Measurements from ENCODE around the gene ZNF688. TPM values are rescaled to one million over a fixed set of nuclear protein-coding genes. Genes with fewer than 3 reads are reported as not detected.
"Not testable (repeated sequence)": the region's sequence is repeated elsewhere in the genome, so short reads cannot be mapped to it uniquely, and the experiment has no call there.

Gene ZNF688
- 7.6 and 10.5 TPM in 2 replicates for total RNA-seq (2014; rRNA removed; shearing (Covaris generic))

DNA sequence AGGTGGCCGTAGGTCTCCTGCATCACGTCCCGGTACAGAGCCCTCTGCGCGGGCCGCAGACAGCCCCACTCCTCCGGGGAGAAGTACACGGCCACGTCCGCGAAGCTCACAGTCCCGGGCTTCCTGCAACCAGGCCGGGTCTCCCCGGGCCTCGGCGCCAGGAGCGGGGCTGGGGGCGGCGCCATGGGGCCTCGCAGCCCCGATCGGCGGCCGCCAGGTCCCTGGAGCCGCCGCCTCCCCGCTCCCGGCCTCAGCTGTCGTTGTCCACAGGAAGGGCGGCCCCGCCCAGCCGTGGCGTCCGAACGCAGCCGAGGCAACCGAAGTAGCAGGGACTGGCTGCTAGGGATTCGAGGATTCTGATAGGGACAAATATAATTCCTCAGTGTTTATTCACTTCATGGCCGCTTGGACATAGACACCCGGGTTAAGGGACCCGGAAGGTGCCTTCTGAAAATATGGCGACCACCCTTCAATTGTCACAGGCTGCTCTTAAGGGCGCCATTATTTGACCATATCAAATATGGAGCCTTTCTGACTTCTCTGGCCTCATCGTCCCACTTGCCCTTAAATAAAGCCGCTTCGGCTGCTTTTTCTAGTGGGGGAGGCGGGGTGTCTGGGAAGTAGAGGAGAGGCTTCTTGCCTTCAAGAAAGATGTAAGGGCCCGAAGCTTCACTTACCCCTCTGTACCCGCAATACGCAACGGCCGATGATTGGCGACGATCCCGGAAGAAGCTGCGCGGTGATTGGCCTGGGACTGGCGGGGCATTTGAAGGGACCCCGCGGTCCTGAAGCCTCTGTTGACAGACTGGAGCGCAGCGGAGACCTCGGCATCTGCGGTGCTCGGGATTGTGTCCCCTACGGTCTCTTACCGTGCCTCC lies at the start of gene ZNF688:
Gene ZNF688 (minus strand): TSS at position 270 of the 878 bp plus-strand sequence. CDS start 85 bp downstream, at position 185.
- peak; percentile 97 for DNase-seq (ENCODE audit: low read depth)

DNA sequence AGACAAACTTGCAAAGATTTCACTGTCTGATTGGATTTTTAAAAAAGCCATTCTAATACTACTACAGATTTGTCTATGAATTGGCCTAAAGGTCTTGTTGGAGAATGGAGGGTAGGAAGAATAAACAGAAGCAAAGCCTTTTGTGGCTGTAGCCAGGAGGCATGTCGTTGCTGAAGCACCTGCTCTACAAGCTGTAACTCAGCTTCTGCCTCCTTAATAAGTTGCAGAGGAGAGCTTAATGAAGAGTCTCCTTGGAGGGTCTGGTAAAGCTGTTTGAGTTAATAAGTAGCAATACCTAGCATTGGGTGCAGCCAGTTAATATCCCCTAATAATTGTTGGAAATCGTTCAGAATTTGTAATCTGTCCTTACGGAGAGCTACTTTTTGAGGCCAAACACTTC lies 48.7 kb upstream of the ZNF688 start:
- DNase-seq (ENCODE audit: low read depth), result no peak

DNA sequence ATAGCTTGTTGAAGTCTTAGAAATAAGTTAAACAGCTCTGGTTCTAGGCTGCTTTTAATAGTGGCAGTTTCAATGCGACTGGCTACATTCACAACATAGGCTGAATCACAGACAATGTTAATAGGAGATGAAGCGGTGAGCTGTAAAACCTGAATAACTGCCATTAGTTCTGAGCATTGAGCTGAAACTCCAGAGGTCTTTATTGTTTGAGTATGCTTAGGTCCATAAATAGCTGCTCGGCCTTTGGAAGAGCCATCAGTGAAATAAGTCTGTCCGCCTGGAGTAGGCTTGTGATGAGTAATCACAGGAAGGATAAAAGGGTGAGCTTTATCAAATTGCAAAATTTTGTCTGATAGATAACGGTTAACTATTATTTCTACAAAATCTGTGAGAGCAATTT lies 48.1 kb upstream of the ZNF688 start:
- no peak for DNase-seq (ENCODE audit: low read depth)

DNA sequence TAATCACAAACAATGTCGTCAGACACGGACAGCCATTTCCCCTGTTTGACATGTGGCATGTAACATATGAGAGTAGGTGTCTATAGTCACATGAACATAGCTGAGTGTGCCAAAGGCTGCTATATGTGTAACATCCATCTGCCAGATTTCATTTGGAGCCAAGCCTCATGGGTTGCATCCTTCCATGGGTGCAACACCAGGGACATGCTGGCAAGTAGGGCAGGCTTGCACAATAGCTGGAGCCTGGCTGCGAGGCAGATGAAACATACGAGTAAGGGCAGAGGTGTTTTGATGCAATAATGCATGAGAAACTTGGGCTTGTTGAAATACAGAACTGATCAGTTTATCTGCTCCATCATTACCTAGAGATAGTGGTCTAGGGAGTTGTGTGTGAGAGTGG lies 47.7 kb upstream of the ZNF688 start:
- no peak for DNase-seq (ENCODE audit: low read depth)

DNA sequence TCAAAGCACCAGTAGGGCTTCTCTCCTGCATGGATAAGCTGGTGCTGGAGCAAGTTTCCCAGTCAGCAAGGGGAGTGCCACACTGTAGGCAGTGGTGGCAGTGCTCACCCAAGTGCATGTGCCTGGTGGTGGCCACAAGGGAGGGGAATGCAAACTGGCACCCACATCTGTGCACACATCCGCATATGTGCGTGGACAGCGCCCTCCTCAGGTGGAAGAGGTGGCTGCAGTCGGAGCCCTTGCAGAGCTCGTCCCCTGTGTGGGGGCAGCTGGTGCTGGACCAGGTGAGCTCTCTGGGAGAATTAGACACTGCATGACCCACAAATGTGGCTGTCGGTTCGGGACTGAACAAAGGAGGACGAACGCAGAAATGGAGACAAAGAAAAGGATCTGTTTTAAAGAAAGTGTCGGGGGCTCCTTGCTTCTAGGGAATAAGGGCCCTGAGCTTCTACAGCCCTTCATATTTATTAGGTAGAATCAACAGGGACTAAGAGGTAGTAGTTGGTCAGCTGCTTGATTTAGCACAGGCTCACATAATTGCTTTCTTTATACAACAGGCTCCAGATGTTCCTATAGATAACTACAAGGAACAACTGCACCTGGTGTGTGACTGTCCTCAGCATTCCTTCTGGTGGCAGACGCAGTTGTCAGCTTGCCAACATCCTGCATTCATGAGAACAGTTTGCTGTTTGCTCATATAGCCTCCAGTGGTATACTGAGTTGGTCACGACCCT lies 44.0 kb upstream of the ZNF688 start:
- peak; percentile 36 for DNase-seq (ENCODE audit: low read depth)

DNA sequence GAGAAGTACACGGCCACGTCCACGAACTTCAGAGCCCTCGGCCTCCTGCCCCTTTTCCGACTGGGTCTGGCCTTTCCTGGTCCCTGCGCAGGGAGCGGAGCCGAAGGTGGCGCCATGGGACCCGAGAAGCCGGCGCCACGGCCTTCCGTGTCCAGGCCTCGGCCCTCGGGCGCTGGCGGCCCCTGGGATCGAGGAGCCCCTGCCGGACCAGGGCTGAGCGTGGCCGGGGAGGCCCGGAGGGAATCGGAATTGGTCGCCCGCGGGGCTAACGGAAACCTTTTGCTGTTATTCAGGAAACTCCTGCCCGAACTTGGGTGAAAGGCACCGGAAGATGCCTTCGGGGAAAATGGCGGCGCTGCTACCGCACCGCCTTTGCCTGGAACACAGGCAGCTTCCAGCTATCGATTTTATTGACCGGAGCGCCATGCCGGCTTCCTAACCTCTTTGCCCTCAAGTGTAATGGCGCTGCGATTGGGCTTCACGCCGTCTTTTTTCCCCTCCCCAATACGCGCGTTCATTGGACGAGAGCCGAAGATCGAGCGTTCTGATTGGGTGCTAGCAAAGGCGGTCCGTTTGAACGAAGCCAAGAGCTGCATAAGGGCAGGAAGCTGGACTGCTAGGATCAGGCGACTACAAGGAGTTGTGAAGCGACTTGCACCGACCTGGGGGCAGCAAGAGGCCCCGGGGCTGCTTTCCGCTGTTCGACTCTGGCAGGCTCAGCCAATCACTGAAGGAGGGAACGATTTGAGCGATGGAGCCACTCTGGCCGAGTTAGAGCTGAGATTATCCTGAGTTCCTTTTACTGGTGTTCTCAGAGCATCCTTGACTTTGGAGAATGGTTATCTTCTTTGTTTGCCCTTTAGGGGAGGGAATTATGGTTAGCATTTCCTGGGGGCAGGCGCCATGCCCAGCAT lies 38.7 kb upstream of the ZNF688 start, which contains the start of gene ZNF689:
Gene ZNF689 (minus strand): TSS at position 464 of the 914 bp plus-strand sequence. CDS start 348 bp downstream, at position 116.
- peak; percentile 91 for DNase-seq (ENCODE audit: low read depth)

DNA sequence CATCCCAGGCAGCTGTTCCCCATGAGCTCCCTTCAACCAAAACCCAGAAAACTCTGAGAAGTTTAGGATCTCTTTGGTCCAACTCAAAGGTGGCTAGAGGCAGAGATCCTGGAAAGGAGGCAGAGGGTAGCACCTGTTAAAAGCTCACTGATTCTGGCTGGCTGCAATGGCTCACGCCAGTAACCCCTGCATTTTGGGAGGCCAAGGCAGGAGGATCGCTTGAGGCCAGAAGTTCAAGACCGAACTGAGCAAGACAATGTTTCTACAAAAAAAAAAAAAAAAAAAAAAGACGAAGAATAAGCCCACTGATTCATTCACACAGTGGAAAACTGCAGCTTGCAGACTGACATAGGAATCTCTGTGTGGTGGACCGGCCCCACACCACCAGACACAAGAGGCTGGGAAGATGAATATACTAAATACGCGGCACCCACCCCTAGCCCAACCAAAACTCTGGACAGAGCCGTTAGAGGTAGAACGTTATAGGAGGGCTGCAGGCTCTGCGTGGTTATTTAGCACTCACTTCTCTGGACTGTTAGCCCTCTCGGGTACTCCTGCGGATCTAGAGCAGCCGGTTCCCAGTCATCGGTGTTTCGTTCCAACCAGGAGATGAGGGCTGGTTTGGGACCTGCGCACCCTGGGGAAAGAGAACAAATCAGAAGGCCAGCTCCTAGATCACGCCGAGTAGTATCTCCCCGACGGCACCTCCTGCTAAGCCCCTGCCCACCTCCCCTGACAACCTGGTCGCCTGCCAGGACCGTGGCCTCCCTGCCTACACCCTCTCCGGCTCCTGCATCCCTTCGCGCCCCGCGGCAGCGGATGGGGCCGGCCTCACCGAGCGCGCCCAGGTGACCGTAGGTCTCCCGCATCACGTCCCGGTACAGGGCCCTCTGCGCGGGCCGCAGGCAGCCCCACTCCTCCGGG lies 37.8 kb upstream of the ZNF688 start:
- DNase-seq (ENCODE audit: low read depth), result peak; percentile 38

DNA sequence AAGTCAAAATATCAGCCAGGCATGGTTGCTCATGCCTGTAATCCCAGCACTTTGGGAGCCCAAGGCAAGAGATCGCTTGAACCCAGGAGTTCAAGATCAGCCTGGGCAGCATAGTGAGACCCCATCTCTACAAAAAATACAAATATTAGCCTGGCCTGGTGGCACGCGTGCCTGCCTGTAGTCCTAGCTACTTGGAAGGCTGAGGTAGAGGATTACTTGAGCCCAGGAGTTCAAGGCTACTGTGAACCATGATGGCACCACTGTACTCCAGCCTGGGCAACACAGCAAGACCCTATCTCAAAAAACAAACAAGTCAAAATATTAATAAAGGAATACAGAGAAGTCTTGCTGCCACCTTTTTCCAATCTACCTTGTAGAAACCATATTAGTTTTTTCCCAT lies 34.5 kb upstream of the ZNF688 start:
- no peak for DNase-seq (ENCODE audit: low read depth)

DNA sequence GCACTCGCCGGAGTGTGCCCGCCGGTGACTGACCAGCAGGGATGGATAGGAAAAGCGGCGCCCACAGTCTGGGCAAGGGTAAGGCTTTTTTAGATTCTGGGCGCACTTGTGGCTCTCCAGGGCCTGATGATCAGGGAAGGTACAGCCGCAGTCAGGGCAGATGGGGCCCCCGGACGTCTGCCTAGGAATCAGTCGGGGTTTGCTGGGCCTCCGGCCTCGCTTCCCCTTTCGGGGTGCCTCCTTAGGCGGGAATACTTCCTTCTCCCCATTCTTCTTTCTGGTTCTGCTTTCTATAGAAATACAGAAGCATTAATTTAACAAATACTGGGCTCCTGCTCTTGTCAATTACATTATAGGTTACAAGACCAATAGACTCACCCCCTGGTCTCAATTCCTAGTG lies 33.6 kb upstream of the ZNF688 start:
- DNase-seq (ENCODE audit: low read depth), result no peak

DNA sequence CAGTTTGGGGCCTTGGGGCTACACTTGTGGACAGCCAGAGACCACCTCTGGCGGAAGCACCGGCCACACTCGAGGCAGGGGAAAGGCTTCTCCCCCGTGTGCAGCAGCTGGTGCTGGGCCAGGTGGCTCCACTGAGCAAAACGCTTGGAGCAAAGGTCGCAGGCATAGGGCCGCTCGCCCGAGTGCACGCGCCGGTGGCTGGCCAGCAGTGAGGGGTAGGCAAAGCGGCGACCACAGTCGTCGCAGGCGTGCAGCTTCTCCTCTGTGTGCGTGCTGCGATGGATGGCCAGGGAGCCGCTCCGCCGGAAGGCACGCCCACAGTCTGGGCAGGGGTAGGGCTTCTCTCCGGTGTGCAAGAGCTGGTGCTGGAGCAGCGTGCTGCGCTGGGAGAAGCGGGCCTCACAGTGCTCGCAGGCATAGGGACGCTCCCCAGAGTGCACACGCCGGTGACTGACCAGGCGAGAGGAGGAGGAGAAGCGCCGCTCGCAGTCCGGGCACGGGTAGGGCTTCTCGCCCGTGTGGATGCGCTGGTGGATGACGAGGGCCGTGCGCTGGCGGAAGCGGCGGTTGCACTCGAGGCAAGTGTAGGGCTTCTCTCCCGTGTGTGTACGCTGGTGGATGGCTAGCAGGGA lies 32.9 kb upstream of the ZNF688 start:
- no peak for DNase-seq (ENCODE audit: low read depth)

DNA sequence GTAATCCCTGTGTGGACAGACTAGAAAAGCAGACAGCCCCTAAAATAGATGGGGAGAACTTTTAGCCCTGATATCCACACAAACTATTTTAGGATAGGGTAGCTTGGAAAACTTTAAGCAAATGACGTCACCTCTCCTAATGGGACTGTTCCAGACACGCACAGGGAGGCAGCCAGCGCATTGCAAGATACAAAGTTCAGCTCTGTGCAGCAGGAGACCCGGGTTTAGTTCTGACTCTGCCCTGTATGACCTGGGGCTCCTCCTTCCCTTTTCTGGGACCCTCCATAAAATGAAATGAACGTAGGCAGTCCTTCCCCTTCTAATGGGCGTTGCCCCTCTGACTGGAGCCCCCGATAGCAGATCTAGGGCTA lies 32.4 kb upstream of the ZNF688 start:
- no peak for DNase-seq (ENCODE audit: low read depth)

DNA sequence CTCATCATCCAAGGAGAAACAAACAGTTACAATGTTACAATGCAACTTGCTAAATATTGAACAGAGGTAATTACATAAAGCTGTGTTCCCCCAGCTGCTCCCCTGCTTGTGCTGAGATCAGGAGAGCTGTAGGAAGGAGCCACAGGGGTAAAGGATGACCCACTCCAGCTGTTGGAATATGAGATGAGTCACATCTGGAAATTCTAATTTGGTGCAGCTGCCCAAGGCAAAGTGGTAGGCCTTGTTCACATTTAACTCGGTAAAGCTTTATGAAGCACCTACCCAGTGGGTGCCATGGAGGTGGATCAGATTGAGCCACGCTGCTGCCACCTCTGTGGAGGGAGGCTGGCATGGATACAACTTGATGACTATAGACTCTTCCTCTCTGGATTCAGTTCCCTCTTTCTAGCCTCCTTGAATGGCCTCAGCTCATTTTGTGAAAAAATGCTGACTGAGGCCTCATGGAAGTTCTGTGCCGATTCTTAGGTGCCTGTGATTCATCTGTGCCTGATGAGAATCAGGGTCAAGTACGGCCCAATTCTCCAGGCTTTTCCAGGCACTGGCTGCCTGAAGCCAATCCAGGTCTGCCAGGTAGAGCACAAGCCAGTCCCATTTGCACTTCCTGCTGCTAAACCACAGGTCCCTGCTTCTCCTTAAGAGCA lies 31.2 kb upstream of the ZNF688 start:
- DNase-seq (ENCODE audit: low read depth), result peak; percentile 8

DNA sequence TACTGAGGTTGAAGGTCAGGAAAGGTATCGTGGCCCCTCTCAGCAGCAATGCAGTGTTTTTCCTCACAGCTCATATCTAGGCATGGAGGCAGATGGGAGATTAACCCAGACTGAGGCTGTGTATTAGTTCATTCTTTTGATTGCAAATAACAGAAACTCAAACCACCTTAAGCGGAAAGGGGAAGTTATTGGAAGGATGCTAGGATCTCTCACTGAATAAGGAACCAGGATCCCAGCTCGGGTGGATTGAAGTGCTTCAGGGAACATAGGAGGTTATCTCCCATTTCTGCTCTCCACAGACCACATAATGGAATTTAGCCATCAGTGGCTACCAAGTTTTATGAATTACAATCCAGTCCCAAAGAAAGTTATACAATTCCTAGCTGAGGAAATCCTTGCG lies 30.5 kb upstream of the ZNF688 start:
- DNase-seq (ENCODE audit: low read depth), result no peak

DNA sequence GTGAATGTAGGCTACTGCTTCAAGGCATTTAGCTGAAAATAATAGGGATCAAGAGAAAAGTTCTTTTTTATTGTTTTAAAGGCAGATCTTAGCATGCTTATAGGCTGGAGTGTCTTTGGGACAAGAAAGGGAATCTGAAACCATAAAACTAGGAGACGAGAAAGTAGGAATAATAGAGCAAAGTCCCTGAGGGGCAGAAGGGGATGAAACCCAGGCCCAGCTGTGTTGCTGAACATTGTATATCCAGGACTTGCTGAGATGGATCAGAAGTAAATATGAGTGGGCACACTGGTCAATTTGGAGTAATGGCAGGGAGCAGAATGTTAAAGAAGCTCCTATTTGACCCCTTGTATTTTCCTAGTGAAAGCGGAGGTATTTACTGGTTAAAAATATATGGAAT lies 29.4 kb upstream of the ZNF688 start:
- DNase-seq (ENCODE audit: low read depth), result no peak

DNA sequence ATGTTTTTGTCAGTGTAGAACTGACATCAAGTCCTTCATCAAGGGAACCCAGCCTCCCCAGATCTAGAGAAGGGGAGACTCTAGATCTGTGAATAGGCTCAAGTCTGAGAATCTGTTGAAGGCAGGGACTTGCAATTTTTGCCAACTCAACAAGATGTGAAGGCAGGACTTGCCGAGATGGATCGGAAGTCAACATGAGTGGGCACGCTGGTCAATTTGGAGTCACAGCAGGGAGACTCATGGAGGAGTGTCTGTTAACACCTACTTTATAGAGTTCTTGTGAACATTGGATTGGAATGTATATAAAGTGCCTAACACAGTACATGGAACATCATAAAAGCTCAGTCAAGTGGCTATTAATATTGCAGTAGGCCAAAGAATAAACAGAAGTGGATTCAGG lies 28.7 kb upstream of the ZNF688 start:
- no peak for DNase-seq (ENCODE audit: low read depth)

DNA sequence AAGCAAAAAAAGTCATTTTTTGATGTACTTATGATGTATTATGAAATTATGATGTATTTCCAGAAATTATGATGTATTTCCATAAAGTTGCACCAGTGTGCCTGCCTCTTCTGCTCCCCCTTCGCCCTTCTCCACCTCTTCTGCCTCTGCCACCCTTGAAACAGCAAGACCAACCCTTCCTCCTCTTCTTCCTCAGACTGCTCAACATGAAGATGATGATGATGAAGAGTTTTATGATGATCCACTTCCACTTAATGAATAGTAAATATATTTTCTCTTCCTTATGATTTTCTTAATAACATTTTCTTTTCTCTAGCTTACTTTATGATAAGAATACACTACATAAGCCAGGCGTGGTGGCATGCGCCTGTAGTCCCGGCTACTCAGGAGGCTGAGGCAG lies 21.4 kb upstream of the ZNF688 start:
- no peak for DNase-seq (ENCODE audit: low read depth)

DNA sequence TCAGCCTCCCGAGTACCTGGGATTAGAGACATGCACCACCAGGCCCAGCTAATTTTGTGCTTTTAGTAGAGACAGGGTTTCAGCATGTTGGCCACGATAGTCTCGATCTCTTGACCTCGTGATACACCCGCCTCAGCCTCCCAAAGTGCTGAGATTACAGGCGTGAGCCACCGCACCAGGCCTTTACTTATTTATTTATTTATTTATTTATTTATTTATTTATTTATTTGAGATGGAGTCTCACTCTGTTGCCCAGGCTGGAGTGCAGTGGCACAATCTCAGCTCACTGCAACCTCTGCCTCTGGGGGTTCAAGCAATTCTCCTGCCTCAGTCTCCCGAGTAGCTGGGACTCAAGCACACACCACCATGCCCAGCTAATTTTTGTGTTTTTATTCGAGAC lies 19.4 kb upstream of the ZNF688 start:
- DNase-seq (ENCODE audit: low read depth), result not testable (repeated sequence)

DNA sequence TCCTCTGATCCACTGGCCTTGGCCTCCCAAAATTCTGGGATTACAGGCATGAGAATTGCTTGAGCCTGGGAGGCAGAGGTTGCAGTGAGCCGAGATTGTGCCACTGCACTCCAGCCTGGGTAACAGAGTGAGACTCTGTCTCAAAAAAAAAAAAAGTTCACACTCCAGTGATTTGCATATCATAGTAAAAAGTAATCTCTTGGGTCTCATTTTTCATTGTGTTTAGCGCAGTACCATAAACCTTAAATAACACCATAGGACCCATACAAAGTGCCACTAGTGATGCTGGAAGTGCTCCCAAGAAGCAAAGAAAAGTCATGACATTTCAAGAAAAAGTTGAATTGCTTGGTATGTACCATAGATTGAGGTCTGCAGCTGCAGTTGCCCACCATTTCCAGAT lies 18.1 kb upstream of the ZNF688 start:
- DNase-seq (ENCODE audit: low read depth), result not testable (repeated sequence)

DNA sequence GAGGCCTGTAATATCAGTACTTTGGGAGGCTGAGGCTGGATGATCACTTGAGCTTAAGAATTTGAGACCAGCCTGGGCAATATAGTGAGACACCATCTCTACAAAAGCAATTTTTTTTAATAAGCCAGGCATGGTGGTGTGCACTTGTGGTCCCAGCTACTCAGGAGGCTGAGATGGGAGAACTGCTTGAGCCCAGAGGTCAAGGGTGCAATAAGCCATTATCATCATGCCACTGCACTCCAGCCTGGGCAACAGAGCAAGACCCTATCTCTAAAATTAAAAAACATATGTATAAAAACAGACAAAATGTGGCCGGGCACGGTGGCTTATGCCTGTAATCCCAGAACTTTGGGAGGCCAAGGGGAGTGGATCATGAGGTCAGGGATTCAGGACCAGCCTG lies 17.1 kb upstream of the ZNF688 start:
- DNase-seq (ENCODE audit: low read depth), result no peak

All from M059J (cell line).